BLaER1 (cell line): ENCODE data around the gene CADM2.

Source experiments
- H3K27ac ChIP-seq: shearing (Covaris generic); formaldehyde crosslinking; 2 replicates; pipeline ENCODE4 v1.8.1; 2022
- H3K27me3 ChIP-seq: shearing (Covaris generic); formaldehyde crosslinking; 2 replicates; pipeline ENCODE4 v1.8.1; 2022
- H3K36me3 ChIP-seq: shearing (Covaris generic); formaldehyde crosslinking; 2 replicates; pipeline ENCODE4 v1.8.1; 2022
- H3K4me1 ChIP-seq: shearing (Covaris generic); formaldehyde crosslinking; 2 replicates; pipeline ENCODE4 v1.8.1; 2022
- H3K4me2 ChIP-seq: shearing (Covaris generic); formaldehyde crosslinking; 2 replicates; pipeline ENCODE4 v1.8.1; 2022
- H3K4me3 ChIP-seq: shearing (Covaris generic); formaldehyde crosslinking; 2 replicates; pipeline ENCODE4 v1.8.1; 2022
- H3K9ac ChIP-seq: shearing (Covaris generic); formaldehyde crosslinking; 2 replicates; pipeline ENCODE4 v1.8.1; 2022
- H3K9me3 ChIP-seq: shearing (Covaris generic); formaldehyde crosslinking; 2 replicates; pipeline ENCODE4 v1.8.1; 2022
- H4K20me1 ChIP-seq: shearing (Covaris generic); formaldehyde crosslinking; 2 replicates; pipeline ENCODE4 v1.8.1; 2022
- Cebpa-rat ChIP-seq: shearing (Covaris generic); IDR thresholded peaks from 2 replicates; pipeline ENCODE4 v1.8.1; 2022

Gene CADM2

GRCh38 chr3:85176799-85177198 is 218.0 kb downstream of the CADM2 start:
- no peaks in the 10 kb centered on the region for H4K20me1 ChIP-seq
- no peak overlapping the region for H3K9ac ChIP-seq
- H3K9me3 ChIP-seq: no peaks in the 10 kb centered on the region
- H3K27ac ChIP-seq: no peak overlapping the region
- no peaks in the 10 kb centered on the region for H3K27me3 ChIP-seq
- H3K4me2 ChIP-seq: no peak overlapping the region
- H3K4me3 ChIP-seq: no peak overlapping the region
- TF ChIP-seq Cebpa-rat: no peak
- H3K4me1 ChIP-seq: no peaks in the 10 kb centered on the region
- H3K36me3 ChIP-seq: no peaks in the 10 kb centered on the region

- Histone ChIP-seq H3K9me3 (no peaks in the 10 kb centered on the region), H3K4me2 (no peak overlapping the region), H3K27me3 (no peaks in the 10 kb centered on the region), H3K27ac (no peak overlapping the region), H3K9ac (no peak overlapping the region), H3K4me3 (no peak overlapping the region), H3K4me1 (no peaks in the 10 kb centered on the region), H4K20me1 (no peaks in the 10 kb centered on the region), H3K36me3 (no peaks in the 10 kb centered on the region)
- TF ChIP-seq Cebpa-rat: no peak
Measured at GRCh38 chr3:85182975-85183752, 224.4 kb downstream of the CADM2 start.

GRCh38 chr3:85185495-85185894 is 226.7 kb downstream of the CADM2 start:
- Histone ChIP-seq H3K27ac (no peak overlapping the region), H3K9me3 (no peaks in the 10 kb centered on the region), H3K4me2 (no peak overlapping the region), H3K36me3 (no peaks in the 10 kb centered on the region), H3K9ac (no peak overlapping the region), H4K20me1 (no peaks in the 10 kb centered on the region), H3K4me1 (no peaks in the 10 kb centered on the region), H3K4me3 (no peak overlapping the region), H3K27me3 (no peaks in the 10 kb centered on the region)
- TF ChIP-seq Cebpa-rat: no peak

GRCh38 chr3:85189731-85190130 is 230.9 kb downstream of the CADM2 start:
- no peaks in the 10 kb centered on the region for H3K9me3 ChIP-seq
- TF ChIP-seq Cebpa-rat: no peak
- H3K27me3 ChIP-seq: no peaks in the 10 kb centered on the region
- H3K27ac ChIP-seq: no peak overlapping the region
- no peaks in the 10 kb centered on the region for H4K20me1 ChIP-seq
- H3K36me3 ChIP-seq: no peaks in the 10 kb centered on the region
- no peak overlapping the region for H3K4me3 ChIP-seq
- H3K9ac ChIP-seq: no peak overlapping the region
- no peaks in the 10 kb centered on the region for H3K4me1 ChIP-seq
- no peak overlapping the region for H3K4me2 ChIP-seq

- no peaks in the 10 kb centered on the region for H3K9me3 ChIP-seq
- no peak overlapping the region for H3K4me3 ChIP-seq
- H3K27me3 ChIP-seq: no peaks in the 10 kb centered on the region
- no peaks in the 10 kb centered on the region for H4K20me1 ChIP-seq
- no peaks in the 10 kb centered on the region for H3K36me3 ChIP-seq
- no peaks in the 10 kb centered on the region for H3K4me1 ChIP-seq
- no peak for TF ChIP-seq Cebpa-rat
- H3K4me2 ChIP-seq: no peak overlapping the region
- no peak overlapping the region for H3K9ac ChIP-seq
- no peak overlapping the region for H3K27ac ChIP-seq
Measured at GRCh38 chr3:85193565-85193964, 234.8 kb downstream of the CADM2 start.

- Histone ChIP-seq H3K36me3 (no peaks in the 10 kb centered on the region), H3K27ac (no peak overlapping the region)
- TF ChIP-seq Cebpa-rat: no peak
Measured at GRCh38 chr3:85208650-85209049, 249.9 kb downstream of the CADM2 start.

GRCh38 chr3:85210540-85210939 is 251.8 kb downstream of the CADM2 start:
- Histone ChIP-seq H3K9ac (no peak overlapping the region), H3K27ac (no peak overlapping the region), H3K9me3 (no peaks in the 10 kb centered on the region), H3K27me3 (no peaks in the 10 kb centered on the region), H3K36me3 (no peaks in the 10 kb centered on the region), H4K20me1 (no peaks in the 10 kb centered on the region), H3K4me2 (no peak overlapping the region), H3K4me1 (no peaks in the 10 kb centered on the region), H3K4me3 (no peak overlapping the region)
- no peak for TF ChIP-seq Cebpa-rat

More at GRCh38 chr3:85208650-85209049, 249.9 kb downstream of the CADM2 start:
- Histone ChIP-seq H3K4me2 (no peak overlapping the region), H3K9me3 (no peaks in the 10 kb centered on the region), H4K20me1 (no peaks in the 10 kb centered on the region), H3K4me1 (no peaks in the 10 kb centered on the region), H3K9ac (no peak overlapping the region), H3K27me3 (no peaks in the 10 kb centered on the region), H3K4me3 (no peak overlapping the region)

GRCh38 chr3:85228966-85229365 is 270.2 kb downstream of the CADM2 start:
- Histone ChIP-seq H3K9me3 (no peaks in the 10 kb centered on the region), H3K4me1 (no peaks in the 10 kb centered on the region), H3K9ac (no peak overlapping the region), H3K27me3 (no peaks in the 10 kb centered on the region), H3K4me2 (no peak overlapping the region), H3K27ac (no peak overlapping the region), H4K20me1 (no peaks in the 10 kb centered on the region), H3K4me3 (no peak overlapping the region), H3K36me3 (no peaks in the 10 kb centered on the region)
- no peak for TF ChIP-seq Cebpa-rat

- H3K9ac ChIP-seq: no peak overlapping the region
- TF ChIP-seq Cebpa-rat: no peak
- no peak overlapping the region for H3K4me2 ChIP-seq
- no peaks in the 10 kb centered on the region for H3K36me3 ChIP-seq
- no peaks in the 10 kb centered on the region for H4K20me1 ChIP-seq
- H3K4me3 ChIP-seq: no peak overlapping the region
- H3K4me1 ChIP-seq: no peaks in the 10 kb centered on the region
- no peaks in the 10 kb centered on the region for H3K27me3 ChIP-seq
- no peaks in the 10 kb centered on the region for H3K9me3 ChIP-seq
- no peak overlapping the region for H3K27ac ChIP-seq
Measured at GRCh38 chr3:85244091-85244490, 285.3 kb downstream of the CADM2 start.

- Histone ChIP-seq H3K4me2 (no peak overlapping the region), H3K9ac (no peak overlapping the region), H4K20me1 (no peaks in the 10 kb centered on the region), H3K27ac (no peak overlapping the region), H3K36me3 (no peaks in the 10 kb centered on the region), H3K9me3 (no peaks in the 10 kb centered on the region), H3K27me3 (no peaks in the 10 kb centered on the region), H3K4me1 (no peaks in the 10 kb centered on the region), H3K4me3 (no peak overlapping the region)
- no peak for TF ChIP-seq Cebpa-rat
Measured at GRCh38 chr3:85244519-85244918, 285.7 kb downstream of the CADM2 start.

- no peak for TF ChIP-seq Cebpa-rat
- peaks cover 8% of the 10 kb centered on the region; the same call in 1 of the 2 replicates for H3K4me1 ChIP-seq
- H3K9ac ChIP-seq: no peak overlapping the region
- no peaks in the 10 kb centered on the region for H3K9me3 ChIP-seq
- H3K4me2 ChIP-seq: no peak overlapping the region
- H3K4me3 ChIP-seq: no peak overlapping the region
- no peaks in the 10 kb centered on the region for H4K20me1 ChIP-seq
- H3K36me3 ChIP-seq: no peaks in the 10 kb centered on the region
- H3K27me3 ChIP-seq: no peaks in the 10 kb centered on the region
- H3K27ac ChIP-seq: no peak overlapping the region
Measured at GRCh38 chr3:85251766-85252165, 293.0 kb downstream of the CADM2 start.
